ENCODE results near the gene ATF7. TPM values are rescaled to one million over a fixed set of nuclear protein-coding genes. Genes with fewer than 3 reads are reported as not detected.

ATF7 gene
- total RNA-seq, 2 donors from 2014 or later = 22.1 to 24.7 TPM

DNA sequence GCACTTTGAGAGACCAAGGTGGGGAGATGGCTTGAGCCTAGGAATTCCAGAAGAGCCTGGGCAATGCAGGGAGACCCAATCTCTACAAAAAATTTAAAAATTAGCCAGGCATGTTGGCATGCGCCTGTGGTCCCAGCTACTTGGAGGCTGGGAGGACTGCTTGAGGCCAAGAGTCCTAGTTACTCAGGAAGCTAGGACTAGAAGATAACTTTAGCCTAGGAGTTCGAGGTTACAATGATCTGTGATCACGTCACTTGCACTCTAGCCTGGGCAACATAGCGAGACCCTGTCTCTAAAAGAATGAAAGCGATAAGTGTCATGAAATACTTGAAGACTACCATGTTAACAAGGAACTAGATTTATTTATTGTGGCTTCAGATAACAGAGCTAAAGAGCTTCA, 3.5 kb downstream of the ATF7 start:
- no peak overlapping the region for H3K4me3 ChIP-seq
- H3K27me3 ChIP-seq = no peaks in the 10 kb centered on the region
- TF ChIP-seq, protein P1, sequence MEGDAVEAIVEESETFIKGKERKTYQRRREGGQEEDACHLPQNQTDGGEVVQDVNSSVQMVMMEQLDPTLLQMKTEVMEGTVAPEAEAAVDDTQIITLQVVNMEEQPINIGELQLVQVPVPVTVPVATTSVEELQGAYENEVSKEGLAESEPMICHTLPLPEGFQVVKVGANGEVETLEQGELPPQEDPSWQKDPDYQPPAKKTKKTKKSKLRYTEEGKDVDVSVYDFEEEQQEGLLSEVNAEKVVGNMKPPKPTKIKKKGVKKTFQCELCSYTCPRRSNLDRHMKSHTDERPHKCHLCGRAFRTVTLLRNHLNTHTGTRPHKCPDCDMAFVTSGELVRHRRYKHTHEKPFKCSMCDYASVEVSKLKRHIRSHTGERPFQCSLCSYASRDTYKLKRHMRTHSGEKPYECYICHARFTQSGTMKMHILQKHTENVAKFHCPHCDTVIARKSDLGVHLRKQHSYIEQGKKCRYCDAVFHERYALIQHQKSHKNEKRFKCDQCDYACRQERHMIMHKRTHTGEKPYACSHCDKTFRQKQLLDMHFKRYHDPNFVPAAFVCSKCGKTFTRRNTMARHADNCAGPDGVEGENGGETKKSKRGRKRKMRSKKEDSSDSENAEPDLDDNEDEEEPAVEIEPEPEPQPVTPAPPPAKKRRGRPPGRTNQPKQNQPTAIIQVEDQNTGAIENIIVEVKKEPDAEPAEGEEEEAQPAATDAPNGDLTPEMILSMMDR (IDR thresholded peaks at IDR 0.05) = no peak
- H3K27ac ChIP-seq = peak overlapping the region in 1 of 2 donors; percentile 91
- DNase-seq (ENCODE audit: low spot score) = no peak
- no peaks in the 10 kb centered on the region for H3K9me3 ChIP-seq
- H3K4me1 ChIP-seq = peaks cover 0 to 55% of the 10 kb centered on the region in 2 donors
- no peaks in the 10 kb centered on the region for H3K36me3 ChIP-seq

DNA sequence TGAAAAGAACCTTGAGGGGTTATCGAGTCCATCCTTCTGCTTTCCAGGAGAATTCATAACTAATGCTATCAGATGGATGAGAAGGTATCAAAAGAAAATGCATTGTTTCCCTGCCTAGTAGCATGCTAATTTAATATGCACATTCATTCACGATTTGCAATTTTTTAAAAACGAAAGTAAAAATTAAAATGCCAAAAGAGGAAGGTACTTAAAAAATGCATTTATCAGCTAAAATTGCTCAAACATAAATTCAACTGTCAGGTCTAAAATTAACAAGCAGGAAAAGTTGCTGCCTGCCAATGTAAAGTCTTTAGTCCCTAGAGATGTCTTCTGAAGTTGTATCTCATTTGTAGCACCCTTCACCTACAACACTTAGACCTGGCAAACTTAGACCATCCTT, 7.9 kb downstream of the ATF7 start:
- TF ChIP-seq, protein P1 (IDR thresholded peaks at IDR 0.05) = no peak
- H3K36me3 ChIP-seq = peaks cover 7% of the 10 kb centered on the region
- no peaks in the 10 kb centered on the region for H3K9me3 ChIP-seq
- DNase-seq (ENCODE audit: low spot score) = no peak
- no peaks in the 10 kb centered on the region for H3K27me3 ChIP-seq
- peak overlapping the region; percentile 3 to 5 for H3K4me3 ChIP-seq
- H3K27ac ChIP-seq = peak overlapping the region; percentile 56 to 60
- peaks cover 0 to 59% of the 10 kb centered on the region in 2 donors for H3K4me1 ChIP-seq

DNA sequence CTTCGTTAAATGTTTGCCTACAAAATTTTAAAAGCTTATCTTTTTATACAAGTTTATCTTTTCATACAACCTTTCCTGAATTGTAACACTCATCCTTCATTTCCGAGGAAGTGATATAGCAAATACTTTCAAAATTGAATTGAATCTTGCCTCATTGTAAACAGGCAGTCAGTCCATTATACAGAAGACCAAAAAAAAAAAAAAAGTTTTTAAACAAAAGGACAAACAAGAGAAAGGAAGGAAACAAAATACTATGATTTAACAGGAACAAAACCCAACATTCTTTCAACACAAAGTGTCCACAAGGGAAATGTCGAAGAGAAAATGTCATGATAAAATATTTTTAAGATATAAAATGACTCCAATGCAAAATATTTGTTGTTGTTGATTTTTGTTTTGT, 8.5 kb downstream of the ATF7 start:
- DNase-seq (ENCODE audit: low spot score) = no peak
- H3K27ac ChIP-seq = peak overlapping the region; percentile 56 to 60
- H3K27me3 ChIP-seq = no peaks in the 10 kb centered on the region
- no peak overlapping the region for H3K4me3 ChIP-seq
- TF ChIP-seq, protein P1 (IDR thresholded peaks at IDR 0.05) = no peak
- peaks cover 7% of the 10 kb centered on the region for H3K36me3 ChIP-seq
- H3K4me1 ChIP-seq = peaks cover 0 to 55% of the 10 kb centered on the region in 2 donors
- no peaks in the 10 kb centered on the region for H3K9me3 ChIP-seq

DNA sequence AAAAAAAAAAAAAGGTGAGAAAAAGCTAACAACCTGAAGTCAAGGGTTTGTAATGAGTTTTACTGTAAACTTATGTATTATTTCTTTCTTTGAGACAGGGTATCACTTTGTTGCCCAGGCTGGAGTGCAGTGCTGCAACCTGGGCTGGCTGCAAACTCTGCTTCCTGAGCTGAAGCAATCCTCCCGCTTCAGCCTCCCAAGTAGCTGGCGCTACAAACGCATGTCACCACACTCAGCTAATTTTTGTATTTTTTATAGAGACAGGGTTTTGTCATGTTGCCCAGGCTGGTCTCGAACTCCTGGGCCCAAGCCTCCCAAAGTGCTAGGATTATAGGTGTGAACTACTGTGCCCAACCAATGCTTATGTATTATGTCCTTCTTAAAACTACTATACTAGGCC, 9.2 kb downstream of the ATF7 start:
- Histone ChIP-seq H3K4me1 (peaks cover 0 to 47% of the 10 kb centered on the region in 2 donors), H3K27me3 (no peaks in the 10 kb centered on the region), H3K4me3 (no peak overlapping the region), H3K27ac (peak overlapping the region; percentile 56 to 60), H3K36me3 (peaks cover 7% of the 10 kb centered on the region), H3K9me3 (no peaks in the 10 kb centered on the region)
- no peak for DNase-seq (ENCODE audit: low spot score)
- TF ChIP-seq, protein P1 (IDR thresholded peaks at IDR 0.05) = no peak

DNA sequence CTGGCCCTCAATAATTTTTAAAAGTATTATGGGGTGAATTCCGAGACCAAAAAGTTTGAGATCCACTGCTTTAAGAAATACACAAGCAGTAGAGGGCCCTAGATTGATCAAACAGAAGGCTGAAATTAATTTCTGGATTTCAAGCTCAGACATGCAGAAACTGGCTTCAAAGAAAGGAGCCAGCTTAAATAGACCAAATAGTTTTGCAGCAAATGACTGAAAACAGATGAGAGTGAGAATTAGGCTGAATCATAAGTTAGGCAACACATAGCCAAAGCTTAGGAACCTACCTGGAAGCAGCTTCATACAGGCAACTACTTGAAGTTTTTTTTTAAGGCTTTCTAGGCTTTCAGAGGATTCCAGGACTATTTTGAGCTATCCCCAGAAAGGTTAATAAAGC, 12.4 kb downstream of the ATF7 start:
- Histone ChIP-seq H3K4me1 (peaks cover 0 to 42% of the 10 kb centered on the region in 2 donors), H3K4me3 (no peak overlapping the region)
- DNase-seq (ENCODE audit: low spot score) = no peak

More for the DNA sequence above, 12.4 kb downstream of the ATF7 start:
- Histone ChIP-seq H3K27ac (no peak overlapping the region), H3K27me3 (no peaks in the 10 kb centered on the region), H3K9me3 (no peaks in the 10 kb centered on the region), H3K36me3 (peaks cover 7% of the 10 kb centered on the region)
- TF ChIP-seq, protein P1 (IDR thresholded peaks at IDR 0.05) = no peak

All from right atrium auricular region (tissue), 2 donors.